Lower leg skin (tissue), 4 donors: ENCODE data around the gene ZSCAN5C. TPM values are rescaled to one million over a fixed set of nuclear protein-coding genes. Genes with fewer than 3 reads are reported as not detected.
A peak's percentile ranks its signal among the peaks of the same experiment; 100 is the strongest.
"Not testable (repeated sequence)": the region's sequence is repeated elsewhere in the genome, so short reads cannot be mapped to it uniquely, and the experiment has no call there.

ENCODE experiments used
- DNase-seq, 2 donors: peaks; one replicate each; pipeline ENCODE4 v3.0.0-alpha.2; 2019; ENCODE audit warnings: low spot score in 2 of 2
- H3K4me3 ChIP-seq: fragments of 200-600 bp; sonication (generic); 2 replicates; pipeline ENCODE4 v1.5.1; 2017; ENCODE audit warnings: mild to moderate bottlenecking, low read depth; ENCODE audit not compliant: poor library complexity, severe bottlenecking
- CTCF ChIP-seq, 3 donors: fragments of 450-650 bp; IDR thresholded peaks; one replicate each; pipeline ENCODE4 v1.5.1; 2016; ENCODE audit warnings: antibody characterized with exemption in 3 of 3, mild to moderate bottlenecking in 3 of 3, moderate library complexity in 2 of 3
- POLR2A ChIP-seq, 2 donors: fragments of 450-650 bp; IDR thresholded peaks; one replicate each; pipeline ENCODE4 v1.6.1; 2016 to 2017; ENCODE audit warnings: antibody characterized with exemption in 2 of 2, mild to moderate bottlenecking in 1 of 2, moderate library complexity in 1 of 2
- WGBS, 2 donors: methylation state at CpG; one replicate each; pipeline ENCODE4 v1.1.5; 2018; 5-methylcytosine and 5-hydroxymethylcytosine counted together
- intact Hi-C: fragments of 100-400 bp; cut with DNase I; formaldehyde crosslinking; loops from one replicate; pipeline ENCODE4 v1.15.0; 2023; ENCODE audit warnings: low total_unique reads
- total RNA-seq, 4 donors: library from RNA; depleted of rRNA; stranded (reverse); fragments of >200 nt; gene quantifications; one replicate each; pipeline ENCODE4 v1.1.0, GENCODE V29; 2016

ZSCAN5C gene
- total RNA-seq, 4 donors from 2014 or later, result not detected

GRCh38 chr19:56218961-56219360, 16.9 kb downstream of the ZSCAN5C start:
- peak in 1 of 2 donors; percentile 7 for DNase-seq
- 87 to 91% methylated on average over 10 of the region's 10 CpGs for WGBS, 2 donors
- TF ChIP-seq CTCF (IDR thresholded peaks at IDR 0.05), result no peak
- no peak for TF ChIP-seq POLR2A (IDR thresholded peaks at IDR 0.05)
- intact Hi-C loops, result no loop called here
- H3K4me3 ChIP-seq, result no peak overlapping the region

- DNase-seq, result peak in 1 of 2 donors; percentile 23
- WGBS, 2 donors, result 61 to 62% methylated on average over 9 of the region's 9 CpGs
- intact Hi-C loops, H3K4me3 ChIP-seq: not testable (repeated sequence)
Measured at GRCh38 chr19:56221442-56221841, 19.4 kb downstream of the ZSCAN5C start.

GRCh38 chr19:56221851-56222250, 19.8 kb downstream of the ZSCAN5C start:
- no peak for TF ChIP-seq CTCF (IDR thresholded peaks at IDR 0.05)
- no peak for TF ChIP-seq POLR2A (IDR thresholded peaks at IDR 0.05)
- H3K4me3 ChIP-seq, result no peak overlapping the region
- WGBS, 2 donors, result 91 to 94% methylated on average over 14 of the region's 14 CpGs
- intact Hi-C loops, result no loop called here
- DNase-seq, result no peak

- WGBS, 2 donors, result 77 to 84% methylated on average over 6 of the region's 6 CpGs
- TF ChIP-seq CTCF (IDR thresholded peaks at IDR 0.05) (no peak), POLR2A (IDR thresholded peaks at IDR 0.05) (no peak)
- intact Hi-C loops, result no loop called here
- H3K4me3 ChIP-seq, result no peak overlapping the region
- DNase-seq, result peak in 1 of 2 donors; percentile 79
Measured at GRCh38 chr19:56222901-56223300, 20.8 kb downstream of the ZSCAN5C start.

GRCh38 chr19:56223481-56223880, 21.4 kb downstream of the ZSCAN5C start:
- intact Hi-C loops, result no loop called here
- no peak for TF ChIP-seq CTCF (IDR thresholded peaks at IDR 0.05)
- no peak for TF ChIP-seq POLR2A (IDR thresholded peaks at IDR 0.05)
- peak in 1 of 2 donors; percentile 66 for DNase-seq
- 90 to 96% methylated on average over 9 of the region's 9 CpGs for WGBS, 2 donors
- H3K4me3 ChIP-seq, result no peak overlapping the region

- WGBS, 2 donors, result 81 to 86% methylated on average over 7 of the region's 7 CpGs
- no peak for DNase-seq
- intact Hi-C loops, result no loop called here
- H3K4me3 ChIP-seq, result no peak overlapping the region
- TF ChIP-seq POLR2A (IDR thresholded peaks at IDR 0.05) (no peak), CTCF (IDR thresholded peaks at IDR 0.05) (no peak)
Measured at GRCh38 chr19:56245121-56245740, 43.2 kb downstream of the ZSCAN5C start.

- intact Hi-C loops, H3K4me3 ChIP-seq, DNase-seq: not testable (repeated sequence)
- WGBS, 2 donors, result 72 to 77% methylated on average over 4 of the region's 4 CpGs
Measured at GRCh38 chr19:56245764-56246163, 43.7 kb downstream of the ZSCAN5C start.

- DNase-seq, intact Hi-C loops, H3K4me3 ChIP-seq: not testable (repeated sequence)
- WGBS, 2 donors, result 89 to 93% methylated on average over 8 of the region's 8 CpGs
Measured at GRCh38 chr19:56248736-56249338, 46.8 kb downstream of the ZSCAN5C start.
